DOHH2 (cell line): ENCODE measurements around the gene CAAP1.

ENCODE experiments used
- H3F3A ChIP-seq: fragments of 200-600 bp; sonication (generic), shearing (Covaris generic); 2 replicates; pipeline ENCODE4 v1.6.0; 2016; ENCODE audit warnings: antibody characterized with exemption, mild to moderate bottlenecking; ENCODE audit not compliant: control insufficient read depth, insufficient read depth
- H3K27ac ChIP-seq: fragments of 200-600 bp; sonication (generic); 2 replicates; pipeline ENCODE4 v1.5.1; 2014; ENCODE audit warnings: low read depth, mild to moderate bottlenecking, low read length, moderate library complexity
- H3K27me3 ChIP-seq: fragments of 200-600 bp; sonication (generic); 2 replicates; pipeline ENCODE4 v1.6.1; 2014; ENCODE audit warnings: mild to moderate bottlenecking, low read length, mixed read lengths; ENCODE audit not compliant: control insufficient read depth
- H3K36me3 ChIP-seq: fragments of 200-600 bp; sonication (generic); 2 replicates; pipeline ENCODE4 v1.6.1; 2014; ENCODE audit warnings: mild to moderate bottlenecking, low read length, moderate library complexity, mixed read lengths; ENCODE audit not compliant: control insufficient read depth
- H3K4me1 ChIP-seq: fragments of 200-600 bp; sonication (generic); 2 replicates; pipeline ENCODE4 v1.6.1; 2014; ENCODE audit warnings: mild to moderate bottlenecking, low read length, mixed read lengths; ENCODE audit not compliant: control insufficient read depth
- H3K4me2 ChIP-seq: fragments of 200-600 bp; sonication (generic); 2 replicates; pipeline ENCODE4 v1.6.0; 2014; ENCODE audit warnings: mild to moderate bottlenecking, low read length, moderate library complexity
- H3K4me3 ChIP-seq: fragments of 200-600 bp; sonication (generic); 2 replicates; pipeline ENCODE4 v1.5.1; 2014; ENCODE audit warnings: mild to moderate bottlenecking, low read length, mixed read lengths
- H3K79me2 ChIP-seq: fragments of 200-600 bp; sonication (generic); 2 replicates; pipeline ENCODE4 v1.6.1; 2014; ENCODE audit warnings: mild to moderate bottlenecking, low read length, mixed read lengths; ENCODE audit not compliant: control insufficient read depth
- H3K9me2 ChIP-seq: fragments of 200-600 bp; sonication (generic); replicated peaks from 2 replicates; pipeline ENCODE4 v1.6.1; 2014; ENCODE audit warnings: mild to moderate bottlenecking, low read length, mixed read lengths; ENCODE audit not compliant: control insufficient read depth
- H3K9me3 ChIP-seq: fragments of 200-600 bp; sonication (generic); 2 replicates; pipeline ENCODE4 v1.6.1; 2014; ENCODE audit warnings: antibody characterized with exemption, low read length, mixed read lengths; ENCODE audit not compliant: control insufficient read depth, insufficient read depth
- H4K20me1 ChIP-seq: fragments of 200-600 bp; sonication (generic); 2 replicates; pipeline ENCODE4 v1.6.0; 2014; ENCODE audit warnings: low read depth, mild to moderate bottlenecking, antibody characterized with exemption, low read length, moderate library complexity; ENCODE audit not compliant: control insufficient read depth, insufficient read depth
- EZH2phosphoT487 ChIP-seq: fragments of 200-600 bp; sonication (generic); IDR thresholded peaks from 2 replicates; pipeline ENCODE4 v1.6.1; 2017; ENCODE audit warnings: borderline replicate concordance, mild to moderate bottlenecking, antibody characterized with exemption, low read length, moderate library complexity, mixed read lengths
- TF ChIP-seq, protein P1 (sequence below): fragments of 200-600 bp; sonication (generic); IDR thresholded peaks from one replicate; pipeline ENCODE4 v1.5.1; 2014; ENCODE audit warnings: antibody characterized with exemption, mild to moderate bottlenecking, low read depth, low read length; ENCODE audit not compliant: poor library complexity, severe bottlenecking

CAAP1 gene

DNA sequence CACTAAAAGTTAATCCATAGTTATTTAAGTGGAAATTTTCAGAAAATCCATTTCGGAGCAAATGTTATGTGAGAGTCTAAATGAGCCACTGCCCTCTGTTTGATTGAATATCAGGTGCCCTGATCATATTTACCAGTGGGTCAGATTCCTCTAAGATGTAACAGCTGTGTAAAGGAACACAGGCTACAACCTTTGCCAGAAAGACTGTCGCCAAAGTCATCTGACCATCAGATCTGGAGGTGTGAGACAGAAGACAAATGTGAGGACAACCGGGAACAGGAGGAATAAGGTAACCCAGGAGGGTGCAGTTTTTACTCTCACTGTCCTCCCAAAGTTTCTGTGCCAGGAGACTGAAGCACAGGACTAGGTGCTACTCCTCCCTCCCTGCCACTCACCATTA lies 90.8 kb downstream of the CAAP1 start:
- no peaks in the 10 kb centered on the region for H3K36me3 ChIP-seq
- H3F3A ChIP-seq: no peaks in the 10 kb centered on the region
- no peak overlapping the region for H3K27ac ChIP-seq
- H3K4me2 ChIP-seq: no peak overlapping the region
- H3K4me3 ChIP-seq: no peak overlapping the region
- peaks cover 10% of the 10 kb centered on the region for H3K4me1 ChIP-seq
- H3K27me3 ChIP-seq: no peaks in the 10 kb centered on the region
- no peak for TF ChIP-seq EZH2phosphoT487
- TF ChIP-seq, protein P1, sequence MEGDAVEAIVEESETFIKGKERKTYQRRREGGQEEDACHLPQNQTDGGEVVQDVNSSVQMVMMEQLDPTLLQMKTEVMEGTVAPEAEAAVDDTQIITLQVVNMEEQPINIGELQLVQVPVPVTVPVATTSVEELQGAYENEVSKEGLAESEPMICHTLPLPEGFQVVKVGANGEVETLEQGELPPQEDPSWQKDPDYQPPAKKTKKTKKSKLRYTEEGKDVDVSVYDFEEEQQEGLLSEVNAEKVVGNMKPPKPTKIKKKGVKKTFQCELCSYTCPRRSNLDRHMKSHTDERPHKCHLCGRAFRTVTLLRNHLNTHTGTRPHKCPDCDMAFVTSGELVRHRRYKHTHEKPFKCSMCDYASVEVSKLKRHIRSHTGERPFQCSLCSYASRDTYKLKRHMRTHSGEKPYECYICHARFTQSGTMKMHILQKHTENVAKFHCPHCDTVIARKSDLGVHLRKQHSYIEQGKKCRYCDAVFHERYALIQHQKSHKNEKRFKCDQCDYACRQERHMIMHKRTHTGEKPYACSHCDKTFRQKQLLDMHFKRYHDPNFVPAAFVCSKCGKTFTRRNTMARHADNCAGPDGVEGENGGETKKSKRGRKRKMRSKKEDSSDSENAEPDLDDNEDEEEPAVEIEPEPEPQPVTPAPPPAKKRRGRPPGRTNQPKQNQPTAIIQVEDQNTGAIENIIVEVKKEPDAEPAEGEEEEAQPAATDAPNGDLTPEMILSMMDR: no peak
- no peaks in the 10 kb centered on the region for H4K20me1 ChIP-seq
- no peaks in the 10 kb centered on the region for H3K79me2 ChIP-seq
- no peaks in the 10 kb centered on the region for H3K9me3 ChIP-seq
- no peaks in the 10 kb centered on the region for H3K9me2 ChIP-seq

DNA sequence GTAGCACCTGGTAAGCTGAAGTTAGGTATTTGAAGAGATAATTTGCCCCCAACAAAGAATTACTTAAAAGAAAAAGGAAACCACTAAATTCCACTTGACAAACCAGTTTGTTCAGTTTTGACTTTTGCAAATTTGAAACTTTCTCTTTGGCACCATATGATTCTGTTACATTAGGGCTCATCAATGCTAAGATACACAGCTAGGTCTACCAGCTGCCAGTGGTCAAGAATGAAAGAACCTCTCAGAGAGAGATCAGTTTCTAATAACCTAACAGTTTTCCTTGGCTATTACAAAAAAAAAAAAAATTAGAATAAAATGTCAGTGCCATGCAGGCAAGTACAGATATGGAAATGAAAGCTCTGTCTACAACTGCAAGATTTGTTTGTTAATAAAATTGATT lies 92.3 kb downstream of the CAAP1 start:
- Histone ChIP-seq H3K36me3 (no peaks in the 10 kb centered on the region), H3K9me3 (no peaks in the 10 kb centered on the region), H3K9me2 (no peaks in the 10 kb centered on the region), H3K4me2 (no peak overlapping the region), H3F3A (no peaks in the 10 kb centered on the region), H3K27ac (no peak overlapping the region), H3K4me1 (peaks cover 10% of the 10 kb centered on the region), H3K79me2 (no peaks in the 10 kb centered on the region), H3K27me3 (no peaks in the 10 kb centered on the region), H4K20me1 (no peaks in the 10 kb centered on the region), H3K4me3 (no peak overlapping the region)
- TF ChIP-seq EZH2phosphoT487: no peak
- TF ChIP-seq, protein P1: no peak

DNA sequence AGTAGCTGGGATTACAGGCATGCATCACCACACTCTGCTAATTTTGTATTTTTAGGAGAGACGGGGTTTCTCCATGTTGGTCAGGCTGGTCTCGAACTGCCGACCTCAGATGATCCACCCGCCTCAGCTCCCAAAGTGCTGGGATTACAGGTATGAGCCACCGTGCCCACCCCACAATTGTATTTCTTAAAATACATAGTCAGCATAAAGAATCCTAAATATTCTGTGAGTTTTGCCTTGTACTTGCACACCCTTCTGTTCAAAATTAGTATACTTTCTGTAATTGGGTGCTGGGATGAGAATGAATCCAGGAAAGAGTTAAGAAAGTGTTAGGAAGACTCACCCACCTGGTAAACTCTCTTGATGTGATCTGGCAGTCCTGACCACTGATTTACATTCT lies 101.3 kb downstream of the CAAP1 start:
- H3K79me2 ChIP-seq: no peaks in the 10 kb centered on the region
- H3F3A ChIP-seq: no peaks in the 10 kb centered on the region
- H3K27me3 ChIP-seq: no peaks in the 10 kb centered on the region
- TF ChIP-seq, protein P1: no peak
- no peak for TF ChIP-seq EZH2phosphoT487
- H3K9me2 ChIP-seq: no peaks in the 10 kb centered on the region
- no peak overlapping the region for H3K4me2 ChIP-seq
- H4K20me1 ChIP-seq: no peaks in the 10 kb centered on the region
- no peaks in the 10 kb centered on the region for H3K4me1 ChIP-seq
- no peaks in the 10 kb centered on the region for H3K9me3 ChIP-seq
- H3K36me3 ChIP-seq: no peaks in the 10 kb centered on the region
- no peak overlapping the region for H3K4me3 ChIP-seq
- H3K27ac ChIP-seq: no peak overlapping the region
